AG20443 (cell line): Measurements from ENCODE around the gene TSPAN11.
A peak's percentile ranks its signal among the peaks of the same experiment; 100 is the strongest.

Experiments used
- DNase-seq: peaks from one replicate; pipeline ENCODE4 v3.0.0; 2012; ENCODE audit warnings: low spot score, mixed read lengths

Gene TSPAN11

GRCh38 chr12:30959778-30960177, 33.2 kb downstream of the TSPAN11 start:
- DNase-seq: no peak

DNA sequence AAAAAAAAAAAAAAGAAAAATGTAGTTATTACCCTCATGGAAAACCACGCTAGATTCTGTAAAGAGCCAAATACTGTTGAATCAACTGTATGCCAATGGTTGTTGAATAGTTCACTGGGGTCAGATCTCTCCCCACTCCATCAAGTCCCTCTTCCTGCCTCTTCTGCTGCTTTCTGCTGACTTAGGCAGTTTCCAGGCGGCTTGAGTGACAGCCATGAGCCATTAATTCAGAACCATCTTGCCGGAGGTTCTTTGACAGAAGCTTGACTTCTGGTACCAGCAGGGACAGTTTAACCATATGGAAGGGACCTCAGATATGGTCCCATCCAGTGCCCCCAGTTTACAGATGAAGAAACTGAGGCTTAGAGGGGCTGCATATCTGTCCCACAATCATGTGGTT, 34.5 kb downstream of the TSPAN11 start:
- no peak for DNase-seq

DNA sequence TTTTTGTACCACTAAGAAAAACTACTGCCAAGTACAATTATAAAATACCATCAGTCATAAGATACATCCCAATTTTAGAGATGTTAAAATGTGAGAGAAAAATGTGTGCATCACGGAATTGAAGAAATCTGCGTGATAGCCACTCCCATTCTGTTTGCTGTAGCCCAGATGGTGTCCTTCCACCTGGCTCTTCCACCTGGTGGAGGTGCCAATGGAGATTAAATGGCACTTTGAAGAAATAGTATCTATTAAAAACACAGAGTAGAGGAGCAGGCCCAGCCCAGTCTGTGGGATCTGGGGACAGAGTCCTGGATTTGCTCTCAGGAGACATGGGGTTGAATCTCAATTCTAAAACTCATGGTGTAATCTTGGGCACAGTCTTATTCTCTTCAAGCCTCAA, 35.5 kb downstream of the TSPAN11 start:
- DNase-seq: no peak

DNA sequence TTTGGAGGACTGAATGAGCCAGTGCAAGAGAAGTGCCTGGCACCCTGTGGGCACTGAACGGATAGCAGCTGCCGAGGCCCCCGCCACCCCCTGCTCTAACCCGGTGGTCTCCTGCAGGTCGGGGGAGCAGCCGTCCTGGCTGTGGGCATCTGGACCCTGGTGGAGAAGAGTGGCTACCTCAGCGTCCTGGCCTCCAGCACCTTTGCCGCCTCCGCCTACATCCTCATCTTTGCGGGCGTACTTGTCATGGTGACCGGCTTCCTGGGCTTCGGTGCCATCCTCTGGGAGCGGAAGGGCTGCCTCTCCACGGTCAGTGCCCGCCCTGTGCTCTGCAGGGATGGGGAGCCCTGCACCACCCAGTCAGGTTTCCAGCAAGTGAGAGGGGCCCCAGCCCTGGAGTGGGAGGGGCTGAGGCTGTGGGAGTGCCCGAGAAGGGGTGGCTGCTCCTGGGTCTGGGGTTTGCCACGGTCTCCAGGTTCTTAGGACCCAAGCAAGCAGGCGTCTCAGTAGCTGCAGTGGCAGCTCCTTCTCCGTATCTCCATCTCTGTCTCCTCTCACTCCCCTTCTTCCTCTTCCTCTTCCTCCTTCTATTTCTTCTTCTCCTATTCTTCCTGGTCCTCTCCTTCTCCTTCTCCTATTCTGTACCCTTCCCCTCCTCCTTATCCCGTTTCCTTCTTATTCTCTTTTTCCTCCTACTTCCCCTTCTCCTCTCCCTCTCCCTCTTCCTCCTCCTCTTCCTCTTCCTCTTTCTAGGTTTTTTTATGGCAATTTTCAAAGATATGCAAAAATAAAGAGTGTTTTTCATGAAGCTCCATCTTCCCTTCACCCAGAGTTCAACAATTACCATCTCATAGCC, 37.4 kb downstream of the TSPAN11 start:
- no peak for DNase-seq

DNA sequence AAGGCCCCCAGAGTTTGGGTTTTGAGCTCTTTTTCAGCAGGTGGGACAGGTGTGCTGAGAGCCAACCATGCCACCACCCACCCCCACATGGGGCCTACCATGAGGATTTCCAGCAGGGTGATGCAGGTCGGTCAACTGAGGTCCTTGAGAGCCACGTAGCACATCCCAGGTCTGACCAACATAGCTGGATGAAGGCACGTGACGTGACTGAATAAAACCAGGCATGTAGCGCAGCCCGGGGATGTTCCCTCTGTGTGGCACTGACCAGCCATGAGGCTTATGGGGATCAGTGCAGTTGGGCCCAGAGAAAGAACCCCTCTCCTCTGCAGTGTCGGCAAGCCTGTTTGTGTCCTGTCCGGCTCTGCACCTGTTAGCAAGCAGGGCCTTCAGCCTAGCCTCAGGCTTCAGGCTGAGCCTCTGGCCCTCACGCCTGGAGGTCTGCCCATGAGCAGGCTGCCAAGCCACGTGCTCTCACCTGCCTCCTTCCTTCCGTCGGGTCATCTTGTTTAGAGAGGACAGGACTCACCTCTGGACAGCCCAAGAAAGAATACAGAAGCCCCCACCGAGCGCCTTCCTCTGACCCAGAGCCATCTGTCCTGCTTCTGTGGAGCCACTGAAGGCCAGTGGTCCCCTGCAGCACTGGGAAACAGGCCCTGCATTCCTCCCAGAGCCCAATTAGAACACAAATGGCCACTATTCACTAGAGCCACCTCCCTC, 38.5 kb downstream of the TSPAN11 start:
- no peak for DNase-seq

GRCh38 chr12:30965613-30965985, 39.1 kb downstream of the TSPAN11 start:
- DNase-seq: no peak

DNA sequence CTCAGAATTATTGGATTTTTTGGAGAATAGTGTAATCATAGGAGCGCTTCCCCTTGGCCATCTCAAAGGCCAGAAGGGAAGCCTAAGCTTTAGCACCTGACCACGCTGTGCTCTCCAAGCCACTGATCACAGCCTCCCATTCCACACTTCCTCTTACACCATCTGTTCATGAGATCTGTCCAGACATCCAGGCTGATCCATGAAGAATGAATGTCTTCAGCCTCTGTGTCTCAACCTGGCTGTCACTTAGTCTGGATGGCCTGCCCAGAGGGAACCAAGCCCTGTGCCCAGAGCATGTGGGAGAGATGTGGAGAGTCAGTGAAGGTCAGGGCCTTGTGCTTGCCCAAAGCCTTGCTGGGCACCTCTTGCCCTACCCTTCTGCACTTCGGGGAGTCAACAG, 40.5 kb downstream of the TSPAN11 start:
- no peak for DNase-seq

- DNase-seq: no peak
Observed at GRCh38 chr12:30968211-30968610, 41.7 kb downstream of the TSPAN11 start.

- DNase-seq: no peak
Observed at GRCh38 chr12:30969006-30969405, 42.5 kb downstream of the TSPAN11 start.

- no peak for DNase-seq
Observed at GRCh38 chr12:30969606-30970395, 43.3 kb downstream of the TSPAN11 start.

DNA sequence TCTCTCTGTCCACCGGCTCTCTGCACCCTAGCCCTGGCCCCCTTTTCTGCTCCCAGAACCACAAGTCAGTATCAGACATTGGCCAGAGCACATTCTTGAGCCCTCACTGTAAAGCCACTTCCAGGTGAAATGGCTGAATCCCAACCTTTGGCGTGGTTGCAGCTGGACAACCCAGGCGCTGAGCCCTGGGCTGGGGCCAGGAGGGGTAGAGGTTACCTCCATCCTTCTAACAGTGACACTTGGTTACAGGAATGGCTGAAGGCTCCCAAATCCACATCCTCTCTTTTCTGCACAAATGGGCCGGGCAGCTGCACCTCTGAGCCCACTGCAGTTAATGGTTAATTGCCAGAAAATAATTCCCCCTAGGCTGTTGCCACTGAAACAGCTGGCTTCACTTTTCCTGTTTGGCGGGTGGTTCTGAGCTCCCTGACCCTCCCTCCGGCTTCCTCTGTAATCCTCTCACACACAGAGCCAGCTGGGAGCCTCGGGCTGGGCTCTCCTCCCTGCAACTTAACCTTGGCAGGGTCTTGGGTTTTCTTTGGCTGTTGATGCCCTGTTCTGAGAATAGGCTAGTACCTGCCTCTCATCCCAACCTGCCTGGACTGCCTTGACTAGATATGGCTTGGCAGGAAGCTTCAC, 44.1 kb downstream of the TSPAN11 start:
- no peak for DNase-seq

DNA sequence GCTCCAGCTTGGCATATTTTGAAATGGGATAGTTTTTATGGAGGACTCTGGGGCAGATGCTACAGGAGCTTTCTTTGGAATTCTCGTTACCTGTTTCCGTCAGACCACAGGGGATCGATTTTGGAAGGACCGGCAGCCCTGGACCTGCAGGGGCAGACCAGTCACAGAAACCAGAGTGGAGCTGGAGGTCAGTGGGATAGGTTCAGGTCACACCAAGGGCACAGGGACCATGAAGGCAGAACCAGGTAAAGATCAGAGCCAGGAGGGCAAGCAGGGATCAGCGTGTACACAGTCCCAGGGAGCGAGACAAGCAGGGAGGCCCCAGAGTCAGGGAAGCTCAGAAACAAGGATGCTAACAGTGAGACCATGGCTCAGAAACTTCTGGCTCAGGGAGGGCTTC, 45.5 kb downstream of the TSPAN11 start:
- no peak for DNase-seq

DNA sequence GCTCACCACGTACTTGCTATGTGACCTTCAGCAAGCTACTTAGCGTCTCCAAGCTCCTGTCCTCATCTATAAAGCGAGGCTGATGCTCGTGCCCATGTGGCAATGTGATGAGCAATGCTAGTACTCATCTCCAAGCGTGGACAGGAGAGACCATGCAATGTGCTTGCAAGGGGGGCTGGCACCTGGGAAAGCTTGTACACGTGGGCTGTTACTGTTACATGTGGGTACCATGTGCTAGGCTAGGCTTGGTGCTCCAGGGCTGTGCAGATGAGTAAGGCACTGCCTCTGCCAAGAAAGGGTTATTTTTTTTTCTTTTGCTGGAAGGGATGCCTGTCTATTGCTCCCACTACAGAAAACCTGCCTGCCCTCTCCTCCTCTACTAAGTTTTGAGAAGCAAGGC, 46.6 kb downstream of the TSPAN11 start:
- DNase-seq: peak; percentile 44

GRCh38 chr12:30973830-30974229, 47.3 kb downstream of the TSPAN11 start:
- no peak for DNase-seq

DNA sequence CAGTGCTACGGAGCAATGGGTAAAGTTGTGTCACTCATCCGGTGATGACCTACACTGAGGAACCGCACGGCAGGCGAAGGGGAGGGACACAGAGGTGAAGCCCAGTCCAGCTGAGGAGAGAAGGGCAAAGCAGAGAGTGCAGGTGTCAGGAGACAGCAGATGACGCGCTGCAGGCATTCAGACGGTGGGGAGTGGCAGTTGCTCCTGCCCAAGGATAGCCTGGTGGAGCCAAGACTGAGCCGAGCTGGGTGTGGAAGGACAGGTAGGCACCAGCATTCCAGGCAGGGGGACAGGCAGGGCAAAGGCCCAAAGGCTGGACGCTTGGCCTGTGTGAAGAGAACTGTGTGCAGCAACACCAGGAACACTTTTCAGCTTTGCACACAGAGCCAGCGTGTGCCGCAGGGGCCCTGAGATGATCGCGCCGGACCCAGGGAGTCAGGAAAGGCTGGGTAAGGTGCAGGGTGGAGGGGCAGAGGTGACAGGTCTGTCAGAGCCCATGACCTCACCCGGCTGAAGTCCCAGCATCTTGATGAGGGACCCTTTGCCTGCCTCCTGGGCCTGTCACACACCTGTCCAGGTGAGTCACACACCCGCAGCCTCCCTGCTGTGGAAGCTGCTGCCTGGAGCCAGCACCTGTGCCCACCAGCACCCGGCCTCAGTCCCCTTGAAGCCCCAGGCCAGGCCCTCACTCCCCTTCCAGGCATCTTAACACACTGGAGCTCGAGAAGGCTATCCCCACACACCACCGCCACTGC, 48.4 kb downstream of the TSPAN11 start:
- DNase-seq: no peak

GRCh38 chr12:30975581-30975980, 49.0 kb downstream of the TSPAN11 start:
- no peak for DNase-seq

GRCh38 chr12:30976206-30976605, 49.7 kb downstream of the TSPAN11 start:
- no peak for DNase-seq

- DNase-seq: no peak
Observed at GRCh38 chr12:30977124-30977523, 50.6 kb downstream of the TSPAN11 start.

- no peak for DNase-seq
Observed at GRCh38 chr12:30977537-30978349, 51.2 kb downstream of the TSPAN11 start.

GRCh38 chr12:30978639-30979038, 52.1 kb downstream of the TSPAN11 start:
- DNase-seq: no peak
